ENCODE measurements around the gene CDH4. TPM values are rescaled to one million over a fixed set of nuclear protein-coding genes. Genes with fewer than 3 reads are reported as not detected.
A peak's percentile ranks its signal among the peaks of the same experiment; 100 is the strongest.

CDH4 gene
- total and polyA plus RNA-seq, 9 of the 15 experiments (the other 6 are each of a cell fraction or from before 2014, with no cell fraction given), result 0.04 TPM; not detected in 8

GRCh38 chr20:61830241-61830930 lies 578.3 kb downstream of the CDH4 start:
- DNase-seq (ENCODE audit: extremely low read depth in 1 of 4, low spot score in 3 of 4) (no peak), FAIRE-seq (no peak), ATAC-seq (no peak)
- BruUV-seq (replicated peaks), result no TSS peak
- Histone ChIP-seq H3K4me1 (replicated peaks in 1 of 2; ENCODE audit: control insufficient read depth in 2 of 2, insufficient read depth in 2 of 2, low read length in 2 of 2) (peaks cover 0 to 5% of the 10 kb centered on the region in 2 experiments; a peak in 1 of 5 replicates), H2AFZ (ENCODE audit: low read depth, low read length) (no peak overlapping the region), H3K4me3 (no peak overlapping the region), H3K9me1 (ENCODE audit: control insufficient read depth, insufficient read depth, low read length) (peaks cover 2% of the 10 kb centered on the region), H3K27me3 (ENCODE audit: control insufficient read depth in 2 of 2, insufficient read depth in 2 of 2, low read length in 2 of 2) (peaks cover 8 to 63% of the 10 kb centered on the region in 2 experiments; a peak in 4 of 5 replicates), H3K4me2 (ENCODE audit: insufficient read depth, low read length) (no peak overlapping the region), H4K20me1 (replicated peaks; ENCODE audit: control insufficient read depth, insufficient read depth, low read length) (no peaks in the 10 kb centered on the region), H3K79me2 (ENCODE audit: control insufficient read depth, insufficient read depth, low read length) (no peaks in the 10 kb centered on the region), H3K9ac (ENCODE audit: insufficient read depth in 1 of 2, low read depth in 2 of 2, low read length in 2 of 2) (no peak overlapping the region), H3K36me3 (ENCODE audit: control insufficient read depth, insufficient read depth, low read length) (no peaks in the 10 kb centered on the region), H3K27ac (ENCODE audit: extremely low read depth, low read depth, low read length) (no peak overlapping the region), H3K9me3 (replicated peaks; ENCODE audit: control insufficient read depth, insufficient read depth, low read depth, low read length) (no peaks in the 10 kb centered on the region)
- ChIA-PET CTCF (ENCODE audit: low intra/inter-chr PET ratio) (no interaction called here), POLR2A (no interaction called here)
- WGBS (ENCODE audit: insufficient coverage, low coverage, missing lambda C conversion rate), result 4% methylated on average over 30 of the region's 30 CpGs
- in situ Hi-C loops (cut with MboI), result no loop called here
- intact Hi-C loops (cut with micrococcal nuclease), result no loop called here
- TF ChIP-seq NRF1 (conservative IDR thresholded peaks at IDR 0.05 in 1 of 2, IDR thresholded peaks at IDR 0.05 in 1 of 2), result 0 out of 4 replicates have a peak, but pooled peaks of 1 of the 2 experiments have one; percentile 16
- TF ChIP-seq ZNF12 (CRISPR knock-in tag; IDR thresholded peaks at IDR 0.05), result no peak

- in situ Hi-C loops (cut with MboI), result no loop called here
- H3K9me1 ChIP-seq (ENCODE audit: control insufficient read depth, insufficient read depth, low read length), result peaks cover 2% of the 10 kb centered on the region
- DNase-seq (ENCODE audit: extremely low read depth in 1 of 4, low spot score in 3 of 4) (no peak), FAIRE-seq (no peak), ATAC-seq (no peak)
- H3K9ac ChIP-seq (ENCODE audit: insufficient read depth in 1 of 2, low read depth in 2 of 2, low read length in 2 of 2), result no peak overlapping the region
- no peaks in the 10 kb centered on the region for H3K79me2 ChIP-seq (ENCODE audit: control insufficient read depth, insufficient read depth, low read length)
- CTCF ChIA-PET (ENCODE audit: low intra/inter-chr PET ratio), result no interaction called here
- no peak overlapping the region for H3K4me2 ChIP-seq (ENCODE audit: insufficient read depth, low read length)
- no peak overlapping the region for H3K4me3 ChIP-seq
- H3K27me3 ChIP-seq (ENCODE audit: control insufficient read depth in 2 of 2, insufficient read depth in 2 of 2, low read length in 2 of 2), result peaks cover 8 to 66% of the 10 kb centered on the region in 2 experiments; a peak in 4 of 5 replicates
- no peak overlapping the region for H2AFZ ChIP-seq (ENCODE audit: low read depth, low read length)
- no peaks in the 10 kb centered on the region for H3K36me3 ChIP-seq (ENCODE audit: control insufficient read depth, insufficient read depth, low read length)
- no peak overlapping the region for H3K27ac ChIP-seq (ENCODE audit: extremely low read depth, low read depth, low read length)
- H3K4me1 ChIP-seq (replicated peaks in 1 of 2; ENCODE audit: control insufficient read depth in 2 of 2, insufficient read depth in 2 of 2, low read length in 2 of 2), result peaks cover 0 to 5% of the 10 kb centered on the region in 2 experiments; a peak in 1 of 5 replicates
- H3K9me3 ChIP-seq (replicated peaks; ENCODE audit: control insufficient read depth, insufficient read depth, low read depth, low read length), result no peaks in the 10 kb centered on the region
- intact Hi-C loops (cut with micrococcal nuclease), result no loop called here
- POLR2A ChIA-PET, result no interaction called here
- BruUV-seq (replicated peaks), result no TSS peak
- 7% methylated on average over 8 of the region's 8 CpGs for WGBS (ENCODE audit: insufficient coverage, low coverage, missing lambda C conversion rate)
- no peaks in the 10 kb centered on the region for H4K20me1 ChIP-seq (replicated peaks; ENCODE audit: control insufficient read depth, insufficient read depth, low read length)
- TF ChIP-seq SPI1 (IDR thresholded peaks at IDR 0.05; ENCODE audit: borderline replicate concordance, low read depth, low read length), result no peak
- TF ChIP-seq SLC30A9 (CRISPR knock-in tag; IDR thresholded peaks at IDR 0.05), result no peak
- no peak for TF ChIP-seq SMAD2 (IDR thresholded peaks at IDR 0.05; ENCODE audit: low read depth, low read length)
- TF ChIP-seq ZNF41 (CRISPR knock-in tag; conservative IDR thresholded peaks at IDR 0.05), result no peak
- no peak for TF ChIP-seq BRD4 (IDR thresholded peaks at IDR 0.05)
- TF ChIP-seq TAF15 (IDR thresholded peaks at IDR 0.05; ENCODE audit: low read depth, low read length), result no peak
- TF ChIP-seq ZNF778 (CRISPR knock-in tag; IDR thresholded peaks at IDR 0.05), result no peak
- no peak for TF ChIP-seq IFI16 (CRISPR knock-in tag; IDR thresholded peaks at IDR 0.05)
- no peak for TF ChIP-seq E2F6 (IDR thresholded peaks at IDR 0.05; ENCODE audit: borderline replicate concordance in 1 of 2, extremely low read depth in 1 of 2, insufficient read depth in 1 of 2, insufficient read length in 1 of 2, low read depth in 1 of 2, low read length in 1 of 2, poor library complexity in 1 of 2, severe bottlenecking in 1 of 2)
- TF ChIP-seq U2AF2 (optimal IDR thresholded peaks at IDR 0.05; ENCODE audit: low read depth, low read length), result no peak
- TF ChIP-seq, protein P1, sequence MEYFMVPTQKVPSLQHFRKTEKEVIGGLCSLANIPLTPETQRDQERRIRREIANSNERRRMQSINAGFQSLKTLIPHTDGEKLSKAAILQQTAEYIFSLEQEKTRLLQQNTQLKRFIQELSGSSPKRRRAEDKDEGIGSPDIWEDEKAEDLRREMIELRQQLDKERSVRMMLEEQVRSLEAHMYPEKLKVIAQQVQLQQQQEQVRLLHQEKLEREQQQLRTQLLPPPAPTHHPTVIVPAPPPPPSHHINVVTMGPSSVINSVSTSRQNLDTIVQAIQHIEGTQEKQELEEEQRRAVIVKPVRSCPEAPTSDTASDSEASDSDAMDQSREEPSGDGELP (CRISPR knock-in tag; IDR thresholded peaks at IDR 0.05; ENCODE audit: borderline replicate concordance), result no peak
These were observed 578.9 kb downstream of the CDH4 start for GRCh38 chr20:61830991-61831390.
